Lung (tissue), 12 donors: ENCODE results near the gene FAM3D. TPM values are rescaled to one million over a fixed set of nuclear protein-coding genes. Genes with fewer than 3 reads are reported as not detected.

Source experiments
- ATAC-seq: fragments of 200-7000 bp; cut with Tn5 transposase; one replicate; pipeline ENCODE4 v1.9.1; 2020; ENCODE audit warnings: moderate number of reproducible peaks; ENCODE audit not compliant: insufficient read depth, low FRiP score
- DNase-seq, 3 donors: peaks; one replicate each; pipeline ENCODE4 v3.0.0-alpha.2; 2013 to 2017
- H3K27ac ChIP-seq, 2 donors: one replicate each; pipeline ENCODE4 v1.5.1; 2013; ENCODE audit warnings: mild to moderate bottlenecking in 2 of 2, moderate library complexity in 2 of 2, control low read depth in 1 of 2, inconsistent platforms in 1 of 2, low read depth in 1 of 2, low read length in 1 of 2
- H3K27me3 ChIP-seq, 3 donors: one replicate each; pipeline ENCODE4 v1.5.1; 2013; ENCODE audit warnings: low read length in 2 of 3; ENCODE audit not compliant: control insufficient read depth in 3 of 3, insufficient read depth in 3 of 3
- H3K36me3 ChIP-seq, 4 donors: one replicate each; pipeline ENCODE4 v1.5.1; 2013; ENCODE audit warnings: low read length in 4 of 4, mild to moderate bottlenecking in 1 of 4, moderate library complexity in 1 of 4; ENCODE audit not compliant: control insufficient read depth in 4 of 4, insufficient read depth in 4 of 4
- H3K4me1 ChIP-seq, 5 donors: one replicate each; pipeline ENCODE4 v1.5.1; 2013; ENCODE audit warnings: low read length in 5 of 5, mild to moderate bottlenecking in 2 of 5, moderate library complexity in 1 of 5; ENCODE audit not compliant: control insufficient read depth in 5 of 5, insufficient read depth in 5 of 5
- H3K4me3 ChIP-seq: one replicate; pipeline ENCODE4 v1.5.1; 2013; ENCODE audit warnings: mild to moderate bottlenecking, control low read depth, moderate library complexity
- H3K9ac ChIP-seq, 2 donors: one replicate each; pipeline ENCODE4 v1.5.1; 2013; ENCODE audit warnings: low read length in 2 of 2, control low read depth in 1 of 2; ENCODE audit not compliant: insufficient read depth in 1 of 2
- H3K9me3 ChIP-seq, 4 donors: one replicate each; pipeline ENCODE4 v1.5.1; 2013; ENCODE audit warnings: low read length in 3 of 4, mild to moderate bottlenecking in 1 of 4, moderate library complexity in 1 of 4; ENCODE audit not compliant: control insufficient read depth in 4 of 4, insufficient read depth in 3 of 4
- CTCF ChIP-seq: IDR thresholded peaks from 2 replicates; pipeline ENCODE4 v1.5.1; 2012; ENCODE audit warnings: mild to moderate bottlenecking; ENCODE audit errors: control extremely low read depth, extremely low read depth
- WGBS, 2 donors: extraction: QIAGEN DNeasy Blood & Tissue Kit; methylation state at CpG; one replicate each; pipeline ENCODE4 v1.1.7; 2013; 5-methylcytosine and 5-hydroxymethylcytosine counted together
- polyA plus RNA-seq, 2 donors: library from polyadenylated mRNA; stranded (reverse); fragments of 200-250 nt; gene quantifications; one replicate each; pipeline ENCODE4 v1.2.1, GENCODE V29; 2013
- total RNA-seq, 2 donors: library from RNA; depleted of rRNA in 1 of 2; stranded (reverse); fragments of >200 nt in 1 of 2; gene quantifications; one replicate each; pipeline ENCODE4 v1.2.1, GENCODE V29; 2014 to 2021
- donor health status: control.
- donor health status: control.
- donor health status: Bipolar disorder and iron deficiency.
- donor health status: healthy.
- donor health status: DM: yes; HTN: yes; CAD: no.

The FAM3D gene
- total and polyA plus RNA-seq, 4 donors, result 3.2 to 15.1 (median 11.6) TPM

DNA sequence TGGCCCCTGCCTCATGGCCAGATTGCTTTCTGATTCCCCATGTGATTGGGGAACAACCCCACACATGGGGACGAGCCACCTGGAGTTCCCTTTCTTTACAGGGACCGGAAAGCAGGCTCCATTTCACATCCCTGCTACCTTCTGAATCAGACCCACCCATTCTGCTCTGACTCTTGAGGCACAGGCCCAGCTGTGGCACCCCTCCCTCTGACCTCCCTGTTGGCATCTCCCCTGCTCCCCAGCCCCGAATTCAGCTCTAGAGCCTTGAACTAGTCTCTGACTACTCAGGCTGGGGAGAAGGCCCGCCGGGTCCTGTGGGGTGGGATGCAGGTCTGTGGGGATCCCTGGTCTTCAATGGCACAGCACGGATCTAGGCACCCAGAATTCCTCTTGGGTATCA is 12.1 kb downstream of the FAM3D start:
- H3K9me3 ChIP-seq, result peaks cover 0 to 3% (median 0%) of the 10 kb centered on the region in 4 donors
- H3K4me3 ChIP-seq, result no peak overlapping the region
- no peak for ATAC-seq
- no peaks in the 10 kb centered on the region for H3K4me1 ChIP-seq
- 87 to 90% methylated on average over 6 of the region's 6 CpGs for WGBS, 2 donors
- H3K9ac ChIP-seq, result no peak overlapping the region
- no peaks in the 10 kb centered on the region for H3K27me3 ChIP-seq
- DNase-seq, result no peak
- no peak for TF ChIP-seq CTCF
- no peaks in the 10 kb centered on the region for H3K36me3 ChIP-seq
- no peak overlapping the region for H3K27ac ChIP-seq

DNA sequence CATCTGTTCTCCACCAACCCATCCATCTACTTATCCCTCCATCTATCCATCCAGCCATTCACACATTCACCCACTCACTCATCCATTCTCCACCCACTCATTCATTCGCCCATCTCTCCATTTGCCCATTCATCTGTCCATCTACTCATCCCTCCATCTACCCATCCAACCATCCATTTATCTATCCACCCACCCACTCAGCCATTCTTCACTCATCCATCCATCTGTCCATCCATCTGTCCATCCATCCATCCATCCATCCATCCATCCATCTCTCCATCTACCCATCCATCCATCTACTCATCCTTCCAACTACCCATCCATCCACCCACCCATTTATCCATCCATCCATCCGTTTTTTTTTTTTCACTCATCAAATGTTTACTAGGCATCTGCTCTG is 13.9 kb downstream of the FAM3D start:
- Histone ChIP-seq H3K27me3 (no peaks in the 10 kb centered on the region), H3K4me3 (no peak overlapping the region), H3K4me1 (peaks cover 0 to 2% (median 0%) of the 10 kb centered on the region in 5 donors), H3K9ac (no peak overlapping the region), H3K27ac (no peak overlapping the region), H3K9me3 (peaks cover 0 to 2% (median 0%) of the 10 kb centered on the region in 4 donors), H3K36me3 (no peaks in the 10 kb centered on the region)
- TF ChIP-seq CTCF, result no peak
- DNase-seq (no peak), ATAC-seq (no peak)
- WGBS, 2 donors, result 21 to 22% methylated on average over 2 of the region's 2 CpGs

- Histone ChIP-seq H3K9ac (no peak overlapping the region), H3K4me3 (no peak overlapping the region), H3K27me3 (no peaks in the 10 kb centered on the region), H3K27ac (no peak overlapping the region), H3K9me3 (peaks cover 0 to 2% (median 0%) of the 10 kb centered on the region in 4 donors), H3K36me3 (no peaks in the 10 kb centered on the region), H3K4me1 (peaks cover 0 to 7% (median 0%) of the 10 kb centered on the region in 5 donors)
- TF ChIP-seq CTCF, result no peak
- no peak for ATAC-seq
- DNase-seq, result peak in 1 of 3 donors; percentile 32
These were observed 15.3 kb downstream of the FAM3D start for GRCh38 chr3:58651276-58651675.
